ENCODE measurements around the gene SSBP3. TPM values are rescaled to one million over a fixed set of nuclear protein-coding genes. Genes with fewer than 3 reads are reported as not detected.
A peak's percentile ranks its signal among the peaks of the same experiment; 100 is the strongest.
"Not testable (repeated sequence)": the region's sequence is repeated elsewhere in the genome, so short reads cannot be mapped to it uniquely, and the experiment has no call there.

The SSBP3 gene
- total and polyA plus RNA-seq, 2 of the 13 experiments (the other 11 are each of a cell fraction or from before 2014, with no cell fraction given), result 8.5 to 17.6 TPM

DNA sequence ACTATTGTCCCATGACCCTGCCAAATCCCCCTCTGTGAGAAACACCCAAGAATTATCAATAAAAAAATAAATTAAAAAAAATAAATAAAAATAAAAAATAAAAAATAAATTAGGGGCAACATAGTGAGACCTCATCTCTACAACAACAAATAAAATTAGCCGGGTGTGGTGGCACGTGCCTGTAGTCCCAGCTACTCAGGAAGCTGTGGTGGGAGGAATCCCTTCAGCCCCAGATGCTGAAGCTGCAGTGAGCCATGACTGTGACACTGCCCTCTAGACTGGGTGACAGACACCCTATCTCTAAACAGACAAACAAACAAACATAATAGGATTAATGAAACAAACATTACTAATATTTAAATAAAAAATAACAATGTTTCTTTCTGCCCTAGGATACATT, 171.9 kb downstream of the SSBP3 start:
- FAIRE-seq (no peak), ATAC-seq (peak; percentile 52), DNase-seq (ENCODE audit: low spot score) (no peak)
- ChIA-PET CTCF (ENCODE audit: low intra/inter-chr PET ratio, low total read pairs) (no interaction called here), POLR2A (interaction anchor here (1.0 kb wide), 1 partner anchor 35 kb away, joined by 6 read pairs; the partner anchor contains the start of genes CYB5RL and MRPL37)
- H3K27me3 ChIP-seq (ENCODE audit: control insufficient read depth in 1 of 2, insufficient read depth in 2 of 2, low read length in 2 of 2), result no peaks in the 10 kb centered on the region
- 12% methylated on average over 2 of the region's 2 CpGs for WGBS (ENCODE audit: low lambda C conversion rate)
- H3K36me3 ChIP-seq (replicated peaks in 1 of 2; ENCODE audit: control insufficient read depth in 1 of 2, insufficient read depth in 2 of 2, low read length in 2 of 2), result peaks cover 4 to 22% of the 10 kb centered on the region in 2 experiments; a peak in 3 of 5 replicates
- intact Hi-C loops (cut with micrococcal nuclease; ENCODE audit: unreplicated experiment) (no loop called here), in situ Hi-C loops (cut with HindIII; ENCODE audit: extremely low pct_ligation_motif_present, low pct_unique_long_range_greater_than_20kb) (no loop called here)
- no peak overlapping the region for H2AFZ ChIP-seq (ENCODE audit: low read length)
- H3K9me3 ChIP-seq (ENCODE audit: low read length), result no peaks in the 10 kb centered on the region
- peak overlapping the region; percentile 57 for H3K27ac ChIP-seq (ENCODE audit: extremely low read length, insufficient read depth, low read length)
- H3K79me2 ChIP-seq (ENCODE audit: insufficient read depth, low read length), result no peaks in the 10 kb centered on the region
- no peaks in the 10 kb centered on the region for H4K20me1 ChIP-seq (ENCODE audit: insufficient read depth, low read length)
- BruUV-seq (replicated peaks), result no TSS peak
- TF ChIP-seq ZNF496 (CRISPR knock-in tag; IDR thresholded peaks at IDR 0.05; ENCODE audit: insufficient replicate concordance) (no peak), BHLHE40 (IDR thresholded peaks at IDR 0.05; ENCODE audit: low read length) (peak; percentile 69)
- peak overlapping the region; percentile 18; the same call in 1 of the 2 replicates for H3K4me2 ChIP-seq (ENCODE audit: low read depth, low read length)
- no peak overlapping the region for H3K9ac ChIP-seq (ENCODE audit: insufficient read depth, low read depth, low read length)
- H3K4me1 ChIP-seq (ENCODE audit: insufficient read depth, low read length), result peaks cover 12% of the 10 kb centered on the region
- H3K4me3 ChIP-seq (replicated peaks in 1 of 3; ENCODE audit: insufficient read depth in 1 of 3, low read depth in 2 of 3, low read length in 3 of 3), result no peak overlapping the region

GRCh38 chr1:54233196-54233595, 173.0 kb downstream of the SSBP3 start:
- peaks cover 12% of the 10 kb centered on the region for H3K4me1 ChIP-seq (ENCODE audit: insufficient read depth, low read length)
- H2AFZ ChIP-seq (ENCODE audit: low read length); DNase-seq (ENCODE audit: low spot score); ATAC-seq; H4K20me1 ChIP-seq (ENCODE audit: insufficient read depth, low read length); BruUV-seq (replicated peaks); H3K4me3 ChIP-seq (replicated peaks in 1 of 3; ENCODE audit: insufficient read depth in 1 of 3, low read depth in 2 of 3, low read length in 3 of 3); H3K27ac ChIP-seq (ENCODE audit: extremely low read length, insufficient read depth, low read length); intact Hi-C loops (cut with micrococcal nuclease; ENCODE audit: unreplicated experiment); POLR2A ChIA-PET; H3K4me2 ChIP-seq (ENCODE audit: low read depth, low read length); H3K9ac ChIP-seq (ENCODE audit: insufficient read depth, low read depth, low read length); CTCF ChIA-PET (ENCODE audit: low intra/inter-chr PET ratio, low total read pairs); H3K79me2 ChIP-seq (ENCODE audit: insufficient read depth, low read length); FAIRE-seq; H3K27me3 ChIP-seq (ENCODE audit: control insufficient read depth in 1 of 2, insufficient read depth in 2 of 2, low read length in 2 of 2); H3K9me3 ChIP-seq (ENCODE audit: low read length); in situ Hi-C loops (cut with HindIII; ENCODE audit: extremely low pct_ligation_motif_present, low pct_unique_long_range_greater_than_20kb): not testable (repeated sequence)
- H3K36me3 ChIP-seq (replicated peaks in 1 of 2; ENCODE audit: control insufficient read depth in 1 of 2, insufficient read depth in 2 of 2, low read length in 2 of 2), result peaks cover 4 to 18% of the 10 kb centered on the region in 2 experiments; a peak in 1 of 5 replicates
- 92% methylated on average over 7 of the region's 33 CpGs for WGBS (ENCODE audit: low lambda C conversion rate)
